Measurements from ENCODE around the gene NUAK1.

The NUAK1 gene

GRCh38 chr12:106071686-106072085, 67.1 kb downstream of the NUAK1 start:
- TF ChIP-seq, protein P1, sequence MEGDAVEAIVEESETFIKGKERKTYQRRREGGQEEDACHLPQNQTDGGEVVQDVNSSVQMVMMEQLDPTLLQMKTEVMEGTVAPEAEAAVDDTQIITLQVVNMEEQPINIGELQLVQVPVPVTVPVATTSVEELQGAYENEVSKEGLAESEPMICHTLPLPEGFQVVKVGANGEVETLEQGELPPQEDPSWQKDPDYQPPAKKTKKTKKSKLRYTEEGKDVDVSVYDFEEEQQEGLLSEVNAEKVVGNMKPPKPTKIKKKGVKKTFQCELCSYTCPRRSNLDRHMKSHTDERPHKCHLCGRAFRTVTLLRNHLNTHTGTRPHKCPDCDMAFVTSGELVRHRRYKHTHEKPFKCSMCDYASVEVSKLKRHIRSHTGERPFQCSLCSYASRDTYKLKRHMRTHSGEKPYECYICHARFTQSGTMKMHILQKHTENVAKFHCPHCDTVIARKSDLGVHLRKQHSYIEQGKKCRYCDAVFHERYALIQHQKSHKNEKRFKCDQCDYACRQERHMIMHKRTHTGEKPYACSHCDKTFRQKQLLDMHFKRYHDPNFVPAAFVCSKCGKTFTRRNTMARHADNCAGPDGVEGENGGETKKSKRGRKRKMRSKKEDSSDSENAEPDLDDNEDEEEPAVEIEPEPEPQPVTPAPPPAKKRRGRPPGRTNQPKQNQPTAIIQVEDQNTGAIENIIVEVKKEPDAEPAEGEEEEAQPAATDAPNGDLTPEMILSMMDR (conservative IDR thresholded peaks at IDR 0.05): no peak
- no peak for TF ChIP-seq ZFX (IDR thresholded peaks at IDR 0.05)
- H3K27ac ChIP-seq: no peak overlapping the region

- TF ChIP-seq, protein P1 (conservative IDR thresholded peaks at IDR 0.05): no peak
- no peak for TF ChIP-seq ZFX (IDR thresholded peaks at IDR 0.05)
- no peak overlapping the region for H3K27ac ChIP-seq
These were observed 68.1 kb downstream of the NUAK1 start for GRCh38 chr12:106070611-106071010.

DNA sequence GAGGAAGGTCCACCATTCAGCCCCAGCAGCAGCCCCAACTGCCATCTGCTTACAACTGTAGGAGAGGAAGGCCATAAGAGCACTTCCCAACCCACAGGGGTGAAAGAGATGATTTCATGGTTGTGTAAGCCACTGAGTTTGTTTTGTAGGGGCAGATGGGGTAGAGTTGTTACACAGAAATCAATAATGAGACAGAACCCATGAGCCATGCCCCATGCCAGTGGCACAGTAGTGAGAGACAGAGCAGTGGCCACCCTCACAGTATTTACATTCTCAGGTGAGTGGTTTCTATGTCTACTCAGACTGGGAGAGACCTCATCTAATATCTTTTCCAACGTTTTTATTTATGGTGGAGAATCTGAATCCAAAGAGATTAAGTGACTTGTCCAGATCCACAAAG, 68.6 kb downstream of the NUAK1 start:
- H3K27ac ChIP-seq: no peak overlapping the region
- no peak for TF ChIP-seq ZFX (IDR thresholded peaks at IDR 0.05)
- TF ChIP-seq, protein P1 (conservative IDR thresholded peaks at IDR 0.05): no peak

- TF ChIP-seq, protein P1 (conservative IDR thresholded peaks at IDR 0.05): no peak
- no peak for TF ChIP-seq ZFX (IDR thresholded peaks at IDR 0.05)
These were observed 70.5 kb downstream of the NUAK1 start for GRCh38 chr12:106068296-106068695.

DNA sequence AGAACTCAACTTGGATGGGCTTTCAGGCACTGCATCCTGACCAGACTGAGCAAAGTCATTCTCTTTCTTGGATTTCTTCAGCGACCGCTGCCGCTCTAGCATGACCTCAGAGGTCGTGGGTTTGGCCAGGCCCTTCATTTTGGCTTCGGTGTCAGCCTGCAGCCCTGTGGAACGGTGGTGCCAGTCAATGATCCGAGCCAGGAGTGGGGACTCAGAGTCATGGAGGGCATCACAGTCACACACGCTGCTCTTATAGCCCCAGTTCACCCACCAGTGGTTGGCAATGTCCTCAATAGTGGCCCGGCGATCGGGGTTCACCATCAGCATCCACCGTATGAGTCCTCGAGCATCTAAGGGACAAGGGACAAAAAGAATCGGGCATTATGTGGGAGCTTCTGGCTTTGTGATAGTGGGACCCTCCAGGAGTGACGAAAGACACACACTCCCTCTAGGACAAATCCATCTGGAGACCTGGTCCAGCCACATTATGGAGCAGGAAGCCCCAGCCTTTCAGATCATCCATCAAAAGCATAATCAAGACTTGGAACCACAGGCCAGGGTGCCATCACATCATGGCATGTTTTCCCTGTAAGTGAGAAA, 71.0 kb downstream of the NUAK1 start:
- no peak overlapping the region for H3K27ac ChIP-seq

More at GRCh38 chr12:106068296-106068695, 70.5 kb downstream of the NUAK1 start:
- no peak overlapping the region for H3K27ac ChIP-seq

DNA sequence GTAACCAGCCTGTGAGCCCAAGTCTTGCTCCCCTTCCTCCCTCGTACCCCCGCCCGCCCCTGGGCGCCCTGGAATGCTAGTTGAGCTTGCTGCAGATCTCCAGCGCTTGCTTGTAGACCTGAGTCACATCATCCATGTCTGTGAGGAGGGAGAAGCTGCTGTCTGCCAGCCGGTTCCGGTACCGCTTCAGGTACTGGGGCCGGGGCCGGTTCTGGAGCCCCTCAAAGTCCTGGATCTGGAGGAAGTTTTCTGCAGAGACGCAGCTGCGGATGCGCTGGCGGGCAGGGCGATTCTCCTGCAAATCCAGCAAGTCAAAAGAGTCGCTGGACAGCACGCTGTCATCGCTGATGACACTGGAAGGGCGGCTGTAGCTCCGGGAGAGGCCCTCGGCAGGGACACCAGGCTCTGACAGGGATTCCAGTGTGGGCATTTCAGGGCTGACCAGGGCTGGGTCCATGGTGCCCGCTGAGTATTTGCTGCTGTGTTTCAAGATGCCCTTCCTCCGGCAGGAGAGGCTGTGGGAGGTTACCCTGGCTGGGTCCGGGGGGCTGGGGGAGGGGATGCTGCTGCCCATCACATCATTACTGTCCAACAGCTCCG, 71.9 kb downstream of the NUAK1 start:
- TF ChIP-seq, protein P1 (conservative IDR thresholded peaks at IDR 0.05): no peak
- TF ChIP-seq ZFX (IDR thresholded peaks at IDR 0.05): no peak
- H3K27ac ChIP-seq: no peak overlapping the region

More for the DNA sequence above, 71.0 kb downstream of the NUAK1 start:
- TF ChIP-seq, protein P1 (conservative IDR thresholded peaks at IDR 0.05): no peak
- no peak for TF ChIP-seq ZFX (IDR thresholded peaks at IDR 0.05)

GRCh38 chr12:106066051-106066705, 72.6 kb downstream of the NUAK1 start:
- no peak overlapping the region for H3K27ac ChIP-seq
- no peak for TF ChIP-seq ZFX (IDR thresholded peaks at IDR 0.05)
- TF ChIP-seq, protein P1 (conservative IDR thresholded peaks at IDR 0.05): no peak

All from C4-2B (cell line).